NT2/D1 (cell line): ENCODE results near the gene TNK1.

Experiments
- DNase-seq: peaks from one replicate; pipeline ENCODE4 v3.0.0-alpha.2; 2011; ENCODE audit warnings: low read depth, low spot score
- H3K27me3 ChIP-seq: 2 replicates; pipeline ENCODE4 v1.6.0; 2011; ENCODE audit warnings: mild to moderate bottlenecking; ENCODE audit not compliant: insufficient read length, insufficient read depth
- H3K36me3 ChIP-seq: 2 replicates; pipeline ENCODE4 v1.6.1; 2011; ENCODE audit warnings: mild to moderate bottlenecking, low read length, mixed read lengths; ENCODE audit not compliant: insufficient read depth, insufficient read length
- H3K4me1 ChIP-seq: 2 replicates; pipeline ENCODE4 v1.5.1; 2011; ENCODE audit not compliant: insufficient read depth, insufficient read length
- H3K4me3 ChIP-seq: 2 replicates; pipeline ENCODE4 v1.5.1; 2011; ENCODE audit warnings: low read depth; ENCODE audit not compliant: insufficient read length
- H3K9ac ChIP-seq: 2 replicates; pipeline ENCODE4 v1.6.0; 2011; ENCODE audit warnings: low read depth; ENCODE audit not compliant: insufficient read length
- H3K9me3 ChIP-seq: 2 replicates; pipeline ENCODE4 v1.5.1; 2011; ENCODE audit warnings: mild to moderate bottlenecking, low read length; ENCODE audit not compliant: insufficient read depth
- SUZ12 ChIP-seq: IDR thresholded peaks from 2 replicates; pipeline ENCODE4 v1.6.1; 2011; ENCODE audit not compliant: insufficient read length, insufficient read depth; ENCODE audit errors: extremely low read depth
- YY1 ChIP-seq: IDR thresholded peaks from 2 replicates; pipeline ENCODE4 v1.6.1; 2011; ENCODE audit not compliant: insufficient read length, insufficient read depth
- ZNF274 ChIP-seq: IDR thresholded peaks from 2 replicates; pipeline ENCODE4 v1.6.1; 2011; ENCODE audit warnings: mild to moderate bottlenecking, low read depth, low read length

The TNK1 gene

GRCh38 chr17:7404737-7405349, 24.0 kb downstream of the TNK1 start:
- DNase-seq: no peak

GRCh38 chr17:7405350-7406234, 24.7 kb downstream of the TNK1 start:
- H3K36me3 ChIP-seq: peaks cover 27% of the 10 kb centered on the region
- H3K9me3 ChIP-seq: no peaks in the 10 kb centered on the region
- H3K4me1 ChIP-seq: no peaks in the 10 kb centered on the region
- no peak for TF ChIP-seq YY1
- no peak for TF ChIP-seq ZNF274
- no peak for TF ChIP-seq SUZ12
- H3K4me3 ChIP-seq: peak overlapping the region; percentile 78
- peak overlapping the region; percentile 83 for H3K9ac ChIP-seq
- no peaks in the 10 kb centered on the region for H3K27me3 ChIP-seq
- no peak for DNase-seq

More at GRCh38 chr17:7404737-7405349, 24.0 kb downstream of the TNK1 start:
- Histone ChIP-seq H3K4me3 (peak overlapping the region; percentile 78), H3K9me3 (no peaks in the 10 kb centered on the region), H3K36me3 (peaks cover 21% of the 10 kb centered on the region), H3K4me1 (no peaks in the 10 kb centered on the region), H3K27me3 (no peaks in the 10 kb centered on the region), H3K9ac (peak overlapping the region; percentile 83)
- TF ChIP-seq YY1 (no peak), SUZ12 (no peak), ZNF274 (no peak)

GRCh38 chr17:7406235-7406825, 25.4 kb downstream of the TNK1 start:
- Histone ChIP-seq H3K27me3 (no peaks in the 10 kb centered on the region), H3K4me1 (no peaks in the 10 kb centered on the region), H3K9me3 (no peaks in the 10 kb centered on the region), H3K9ac (peak overlapping the region; percentile 83), H3K4me3 (peak overlapping the region; percentile 78), H3K36me3 (peaks cover 33% of the 10 kb centered on the region)
- TF ChIP-seq YY1 (no peak), SUZ12 (no peak)
- DNase-seq: no peak

DNA sequence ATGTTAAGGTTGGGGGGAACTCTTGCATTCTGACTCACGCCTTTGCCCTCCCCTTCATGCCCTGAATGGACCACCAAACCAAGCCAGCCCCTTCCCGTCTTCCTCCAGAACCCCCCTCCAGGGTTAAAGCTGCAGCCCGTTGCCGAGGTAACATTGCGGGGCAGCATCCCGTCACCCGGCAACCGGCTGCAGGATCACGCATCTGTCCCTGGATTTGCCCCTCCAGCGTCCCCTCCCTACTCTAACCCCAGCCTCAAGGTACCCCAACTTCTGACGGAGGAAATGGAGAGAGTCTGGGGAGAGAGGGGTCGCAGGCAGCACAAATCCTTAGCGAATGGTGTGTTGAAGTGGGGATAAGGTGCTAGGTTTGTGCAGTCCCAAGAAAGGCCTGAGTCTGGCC, 26.2 kb downstream of the TNK1 start:
- Histone ChIP-seq H3K4me3 (no peak overlapping the region), H3K4me1 (no peaks in the 10 kb centered on the region), H3K27me3 (no peaks in the 10 kb centered on the region), H3K9ac (no peak overlapping the region), H3K36me3 (peaks cover 26% of the 10 kb centered on the region), H3K9me3 (no peaks in the 10 kb centered on the region)
- DNase-seq: no peak
- TF ChIP-seq YY1 (no peak), SUZ12 (no peak), ZNF274 (no peak)

- H3K4me1 ChIP-seq: no peaks in the 10 kb centered on the region
- no peaks in the 10 kb centered on the region for H3K9me3 ChIP-seq
- no peak for DNase-seq
- no peak within 1 kb of the TSS for H3K9ac ChIP-seq
- H3K4me3 ChIP-seq: no peak within 1 kb of the TSS
- H3K36me3 ChIP-seq: peaks cover 26% of the 10 kb centered on the region
- no peaks in the 10 kb centered on the region for H3K27me3 ChIP-seq
- TF ChIP-seq SUZ12 (no peak), YY1 (no peak), ZNF274 (no peak)
Observed at GRCh38 chr17:7407485-7408251, 26.8 kb downstream of the TNK1 start, which contains the start of gene NLGN2. Gene NLGN2 (plus strand): TSS chr17:7407845. CDS start chr17:7408256, 411 bp downstream.

- Histone ChIP-seq H3K27me3 (no peaks in the 10 kb centered on the region), H3K36me3 (peaks cover 26% of the 10 kb centered on the region), H3K9me3 (no peaks in the 10 kb centered on the region), H3K9ac (no peak overlapping the region), H3K4me1 (peaks cover 3% of the 10 kb centered on the region), H3K4me3 (no peak overlapping the region)
- no peak for DNase-seq
- TF ChIP-seq ZNF274 (no peak), YY1 (no peak), SUZ12 (no peak)
Observed at GRCh38 chr17:7408252-7408727, 27.4 kb downstream of the TNK1 start.

GRCh38 chr17:7408863-7409262, 28.0 kb downstream of the TNK1 start:
- Histone ChIP-seq H3K4me1 (peaks cover 3% of the 10 kb centered on the region), H3K27me3 (no peaks in the 10 kb centered on the region), H3K9ac (no peak overlapping the region), H3K9me3 (no peaks in the 10 kb centered on the region), H3K4me3 (no peak overlapping the region), H3K36me3 (peaks cover 26% of the 10 kb centered on the region)
- TF ChIP-seq YY1 (no peak), SUZ12 (no peak)
- DNase-seq: no peak
